ENCODE measurements around the gene ACTR5.
"Not testable (repeated sequence)": the region's sequence is repeated elsewhere in the genome, so short reads cannot be mapped to it uniquely, and the experiment has no call there.

ACTR5 gene

DNA sequence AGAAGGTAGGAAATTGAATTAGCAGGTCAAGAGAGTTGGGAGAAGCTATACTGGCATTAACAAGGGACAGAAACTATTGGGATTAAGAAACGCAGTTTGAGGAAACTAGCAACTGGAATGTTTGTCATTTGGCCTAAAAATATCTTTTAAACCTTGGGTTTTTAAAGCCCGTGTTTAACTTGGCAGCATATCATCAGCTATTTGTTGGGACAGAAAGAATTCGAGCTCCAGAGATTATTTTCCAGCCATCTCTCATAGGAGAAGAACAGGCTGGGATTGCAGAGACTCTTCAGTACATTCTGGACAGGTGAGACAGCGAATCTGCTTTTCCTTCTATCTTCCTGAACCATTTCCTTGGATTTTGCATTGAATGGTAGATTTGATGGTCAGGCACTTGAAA, 17.8 kb downstream of the ACTR5 start:
- no peak for DNase-seq

DNA sequence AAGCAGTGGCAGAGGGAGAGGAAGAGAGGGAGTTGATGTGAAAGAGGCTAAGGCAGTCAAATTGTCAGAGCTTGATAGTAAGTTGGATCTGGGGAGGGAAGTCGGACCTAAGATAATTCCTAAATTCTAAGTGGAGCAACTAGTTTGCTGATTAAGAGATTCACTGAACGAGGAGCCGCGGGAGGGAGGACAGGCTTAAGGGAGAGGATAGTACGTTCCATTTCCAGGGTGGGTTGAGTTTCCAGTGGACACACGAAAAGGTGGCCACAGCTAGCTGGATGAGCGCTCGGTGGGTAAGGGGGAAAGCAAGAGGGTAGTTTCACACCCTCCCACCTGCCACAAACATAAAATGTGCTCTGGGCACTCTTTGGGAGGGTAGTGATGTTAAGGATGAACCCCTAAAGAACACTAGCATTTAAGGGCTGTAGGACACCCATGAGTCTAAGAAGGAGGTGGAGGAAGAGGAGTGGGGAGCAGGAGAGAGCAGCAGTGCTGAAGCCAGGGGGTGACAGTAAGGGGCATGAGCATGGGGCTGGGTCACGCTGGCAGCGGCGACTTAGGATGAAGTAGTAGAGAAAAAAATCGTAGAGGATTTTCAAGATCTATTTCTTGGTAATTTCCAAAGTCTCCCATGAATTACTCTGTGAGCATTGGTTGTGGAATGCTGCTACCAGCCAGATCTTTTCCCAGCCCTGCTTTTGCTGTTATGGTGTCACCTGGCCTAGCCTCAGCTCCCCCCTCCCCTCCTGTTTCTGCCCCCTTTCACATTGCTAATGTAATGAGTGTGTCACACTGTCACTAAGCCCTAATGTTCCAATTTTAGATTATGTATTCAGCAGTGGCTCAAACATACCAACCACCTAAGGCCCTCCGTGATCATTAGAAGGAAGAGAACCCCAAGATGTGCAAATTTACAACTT, 21.4 kb downstream of the ACTR5 start:
- no peak for DNase-seq

DNA sequence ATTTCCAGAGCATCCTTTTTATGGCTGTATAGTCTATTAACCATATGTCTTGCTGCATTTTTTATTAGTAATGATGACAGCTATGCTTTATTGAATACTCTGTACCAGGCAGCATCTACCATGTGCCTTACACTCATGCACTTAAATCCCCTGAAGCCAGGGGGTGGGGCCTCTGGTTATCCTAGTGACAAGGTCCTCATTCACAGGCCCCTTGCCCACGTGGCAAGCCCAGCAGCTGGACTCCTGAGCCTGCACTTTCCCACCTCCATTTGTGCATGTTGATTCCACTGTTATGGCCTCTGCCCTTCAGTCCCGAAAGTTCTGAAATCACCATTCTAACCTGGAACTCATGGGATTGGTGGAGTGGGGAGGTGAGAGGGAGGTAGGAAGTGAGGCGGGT, 22.3 kb downstream of the ACTR5 start:
- DNase-seq: no peak

DNA sequence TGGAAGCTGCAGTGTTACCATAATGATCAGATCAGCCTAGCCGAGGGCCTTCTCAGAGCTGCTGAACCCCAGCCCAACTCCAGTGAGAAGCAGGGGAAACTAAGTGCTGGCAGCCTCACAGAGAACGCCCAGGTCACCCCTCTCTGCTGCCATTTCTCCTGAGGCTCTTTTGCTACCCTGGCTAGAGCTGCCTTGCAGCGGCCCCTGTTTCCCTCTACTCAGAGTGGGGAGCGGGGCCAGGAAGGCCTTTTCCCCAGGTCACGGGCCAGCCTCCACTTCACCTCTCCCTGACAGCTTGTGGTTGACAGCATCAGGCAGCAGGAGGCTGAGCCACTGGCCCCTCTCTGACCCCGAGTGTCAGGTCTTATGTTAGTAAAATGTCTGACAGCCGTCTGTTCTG, 22.7 kb downstream of the ACTR5 start:
- no peak for DNase-seq

DNA sequence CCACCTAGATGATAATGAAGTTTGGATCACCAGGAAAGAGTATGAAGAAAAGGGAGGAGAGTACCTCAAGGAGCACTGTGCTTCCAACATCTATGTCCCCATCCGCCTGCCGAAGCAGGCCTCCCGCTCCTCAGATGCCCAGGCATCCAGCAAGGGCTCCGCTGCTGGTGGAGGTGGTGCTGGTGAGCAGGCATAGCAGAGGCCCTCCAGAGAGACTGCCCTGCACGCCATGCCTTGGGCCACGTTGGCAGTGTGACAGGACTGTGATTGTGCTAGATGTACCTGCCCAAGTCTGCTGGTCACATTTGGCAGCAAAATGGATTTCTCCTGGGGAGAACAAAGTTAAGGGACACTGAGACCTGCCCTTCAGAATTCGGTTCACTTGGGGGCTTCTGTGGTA, 23.4 kb downstream of the ACTR5 start:
- no peak for DNase-seq

DNA sequence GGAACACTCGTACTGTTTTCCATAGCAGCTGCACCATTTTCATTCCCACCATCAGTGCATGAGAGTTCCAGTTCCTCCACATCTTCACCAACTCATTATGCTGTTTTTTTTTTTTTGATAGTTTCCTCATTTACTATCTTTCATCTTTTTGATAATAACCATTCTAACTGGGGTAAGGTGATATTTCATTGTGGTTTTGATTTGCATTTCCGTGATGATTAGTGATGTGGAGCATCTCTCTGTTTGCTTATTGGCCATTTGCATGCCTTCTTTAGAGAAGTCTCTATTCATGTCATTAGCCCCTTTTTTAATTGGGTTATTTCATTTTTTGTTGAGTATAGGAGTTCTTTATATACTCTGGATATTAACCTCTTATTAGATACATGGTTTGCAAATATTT, 25.9 kb downstream of the ACTR5 start:
- DNase-seq: no peak

DNA sequence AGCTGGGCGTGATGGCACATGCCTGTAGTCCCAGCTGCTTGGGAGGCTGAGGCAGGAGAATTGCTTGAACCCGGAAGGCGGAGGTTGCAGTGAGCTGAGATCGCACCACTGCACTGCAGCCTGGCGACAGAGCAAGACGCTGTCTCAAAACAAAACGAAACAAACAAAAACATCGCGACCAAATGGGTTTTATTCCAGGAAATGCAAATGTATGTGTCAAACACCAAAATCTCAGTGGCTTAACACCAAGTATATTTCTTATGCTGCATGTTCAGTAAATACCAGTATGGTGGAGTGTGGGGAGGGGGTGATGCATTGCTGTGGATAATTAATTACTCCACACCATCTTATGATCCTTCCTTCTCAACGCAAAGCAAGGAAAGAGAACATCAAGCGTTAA, 28.1 kb downstream of the ACTR5 start:
- DNase-seq: no peak

DNA sequence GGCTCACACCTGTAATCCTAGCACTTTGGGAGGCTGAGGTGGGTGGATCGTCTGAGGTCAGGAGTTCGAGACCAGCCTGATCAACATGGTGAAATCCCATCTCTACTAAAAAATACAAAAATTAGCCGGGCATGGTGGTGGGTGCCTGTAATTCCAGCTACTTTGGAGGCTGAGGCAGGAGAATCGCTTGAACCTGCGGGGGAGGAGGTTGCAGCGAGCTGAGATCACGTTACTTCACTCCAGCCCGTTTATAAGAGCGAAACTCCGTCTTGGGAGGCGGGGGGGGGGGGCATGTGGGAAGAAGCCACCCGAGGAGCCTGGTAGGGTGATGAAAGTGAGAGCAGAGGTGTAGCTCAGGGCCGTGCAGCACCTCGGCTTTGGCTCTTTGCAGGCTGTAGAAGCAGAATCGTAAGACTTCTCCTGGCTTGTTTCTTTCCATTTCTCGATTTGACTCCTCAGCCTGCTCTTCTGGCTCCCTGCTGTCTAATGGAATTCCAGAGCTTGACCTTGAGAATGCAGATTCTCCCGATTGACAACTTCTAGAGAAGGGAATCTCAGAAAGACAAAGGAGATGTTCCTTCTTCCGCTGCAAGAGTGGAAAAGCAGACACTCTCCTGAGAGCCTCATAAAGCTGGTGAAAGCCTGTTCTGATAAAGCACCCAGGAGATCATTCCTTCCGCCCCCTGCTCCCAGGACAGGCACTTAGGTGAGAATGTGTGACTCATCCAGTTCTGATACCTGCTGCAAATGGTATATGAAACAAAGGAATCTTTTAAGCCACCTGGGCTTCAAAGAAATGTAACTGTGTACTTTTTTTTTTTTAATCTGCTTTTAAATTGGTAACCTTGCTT, 31.2 kb downstream of the ACTR5 start:
- no peak for DNase-seq

DNA sequence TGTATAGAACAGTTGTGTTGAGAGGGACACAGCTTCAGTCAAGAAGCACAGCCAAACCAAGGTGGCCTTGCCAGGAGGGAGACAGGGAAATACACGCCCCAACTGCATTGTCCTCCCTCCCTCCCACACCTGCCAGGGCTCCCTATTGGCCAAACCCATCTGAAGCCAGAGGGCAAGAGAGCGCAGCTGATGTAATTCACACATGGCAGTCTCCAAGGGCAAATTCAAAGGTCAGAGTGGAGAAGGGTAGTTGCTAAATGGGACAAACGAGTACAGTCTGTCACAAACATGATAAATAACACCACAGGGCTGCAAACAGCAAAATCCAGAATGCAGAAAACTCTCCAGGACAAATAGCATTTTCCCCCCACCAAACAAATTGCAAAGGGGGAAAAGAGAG, 34.0 kb downstream of the ACTR5 start:
- DNase-seq: no peak

DNA sequence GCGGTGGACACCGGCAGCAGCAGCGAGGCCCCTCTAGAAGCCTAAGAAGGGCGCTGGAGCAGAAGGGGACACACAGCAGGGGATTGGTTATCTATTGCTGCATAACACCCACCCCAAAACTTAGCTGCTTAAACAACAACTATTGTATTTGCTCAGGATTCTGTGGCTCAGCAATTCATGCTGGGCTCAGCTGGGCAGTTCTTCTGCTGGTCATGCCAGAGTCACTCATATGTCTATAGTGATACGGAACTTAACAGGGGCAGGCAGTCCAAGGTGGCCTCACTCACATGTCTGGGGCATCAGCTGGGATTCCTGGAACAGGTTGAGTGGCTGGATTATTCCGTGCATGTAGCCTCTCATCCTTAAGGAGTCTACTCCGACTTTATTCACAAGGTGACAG, 39.6 kb downstream of the ACTR5 start:
- DNase-seq: no peak

DNA sequence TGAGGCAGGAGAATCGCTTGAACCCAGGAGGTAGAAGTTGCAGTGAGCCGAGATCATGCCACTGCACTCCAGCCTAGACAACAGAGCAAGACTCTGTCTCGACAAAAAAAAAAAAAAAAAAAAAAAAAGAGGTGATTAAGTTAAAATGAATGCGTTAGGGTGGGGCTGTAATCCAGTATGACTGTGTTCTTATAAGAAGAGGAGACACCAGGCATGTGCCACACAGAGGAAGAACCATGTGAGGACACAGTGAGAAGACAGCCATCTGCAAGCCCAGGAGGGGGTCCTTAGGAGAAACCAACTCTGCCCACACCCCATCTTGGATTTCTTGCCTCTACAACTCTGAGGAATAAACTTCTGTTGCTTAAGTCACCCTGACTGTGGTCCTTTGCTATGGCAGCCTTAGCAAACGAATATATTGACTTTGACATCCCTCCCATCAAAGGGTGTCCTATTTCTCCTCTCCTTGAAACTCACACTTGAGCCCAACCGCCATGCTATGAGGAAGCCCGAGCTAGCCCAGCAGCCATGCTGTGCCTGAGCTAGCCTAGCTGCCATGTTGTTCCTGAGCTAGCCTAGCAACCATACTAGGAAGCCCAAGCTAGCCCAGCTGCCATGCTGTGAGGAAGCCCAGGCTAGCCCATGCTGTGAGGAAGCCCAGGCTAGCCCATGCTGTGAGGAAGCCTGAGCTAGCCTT, 41.4 kb downstream of the ACTR5 start:
- peak; percentile 33 for DNase-seq

DNA sequence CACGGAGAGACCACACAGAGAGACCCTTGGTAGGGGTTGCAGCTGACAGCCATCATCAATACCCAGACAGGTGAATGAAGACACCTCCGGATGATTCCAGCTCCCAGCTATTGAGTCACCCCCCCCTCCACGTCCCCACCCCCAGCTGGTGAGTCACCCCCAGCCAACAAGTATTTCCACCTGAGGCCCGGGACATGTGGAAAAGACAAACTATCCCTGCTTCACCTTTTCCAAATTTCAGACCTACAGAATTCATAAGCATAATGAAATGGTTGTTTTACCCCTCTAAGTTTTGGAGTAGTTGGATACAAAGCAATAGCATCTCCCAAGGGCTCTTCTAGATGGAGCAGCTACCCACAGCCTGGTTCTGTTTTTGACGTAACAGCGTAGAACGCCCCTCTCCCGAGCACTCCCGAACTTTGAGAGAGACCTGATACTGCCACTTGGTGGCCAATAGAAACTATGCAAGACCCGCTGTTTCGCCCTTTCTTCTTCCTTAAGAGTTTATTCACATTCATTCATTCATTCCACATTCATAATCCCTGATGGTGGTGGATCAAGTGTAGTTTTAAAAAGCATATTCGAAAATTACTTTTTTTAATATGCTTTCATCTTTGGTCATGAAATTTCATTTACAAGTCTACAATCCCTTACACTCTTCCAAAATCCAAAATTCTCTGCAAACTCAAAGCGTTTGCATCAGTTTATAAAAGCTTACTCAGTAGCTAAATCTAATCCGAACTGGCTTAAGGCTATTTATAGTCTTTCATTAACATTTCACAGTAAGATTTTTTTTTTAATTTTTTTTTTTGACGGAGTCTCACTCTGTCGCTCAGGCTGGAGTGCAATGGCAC, 42.2 kb downstream of the ACTR5 start:
- DNase-seq: peak; percentile 3

DNA sequence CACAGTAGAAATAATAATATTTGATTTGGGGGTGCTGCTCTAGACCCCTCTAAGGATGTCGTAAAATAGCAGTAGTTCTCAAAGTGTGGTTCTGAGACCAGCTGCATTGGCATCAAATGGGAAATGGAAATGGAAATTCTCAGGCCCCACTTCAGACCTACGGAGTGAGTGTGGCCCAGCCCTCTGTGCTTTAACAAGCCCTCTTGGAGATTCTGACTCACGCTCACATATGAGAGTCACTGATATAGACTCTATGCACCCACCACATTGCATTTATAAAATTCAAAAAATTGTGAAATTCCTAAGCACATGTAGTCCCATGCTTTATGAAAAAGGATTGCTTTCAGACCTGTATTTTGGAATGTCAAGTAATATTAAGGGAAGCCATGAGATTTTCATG, 43.0 kb downstream of the ACTR5 start:
- no peak for DNase-seq

DNA sequence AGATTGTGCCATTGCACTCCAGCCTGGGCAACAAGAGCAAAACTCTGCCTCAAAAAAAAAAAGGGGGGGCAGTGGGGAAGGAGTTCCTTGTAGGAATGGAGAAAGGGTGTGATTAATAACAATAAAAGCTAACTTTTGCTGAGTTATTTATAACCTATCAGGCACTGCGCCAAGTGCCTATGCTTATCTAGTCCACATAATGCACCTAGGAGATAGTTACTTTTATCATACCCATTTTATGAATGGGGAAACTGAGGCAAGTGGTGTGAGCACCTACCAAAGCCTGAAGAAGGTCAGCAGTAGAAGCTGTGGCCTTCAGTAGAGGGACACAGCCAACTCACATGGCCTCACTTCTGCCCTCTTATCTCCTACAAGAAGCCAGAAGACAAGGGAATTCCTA, 43.7 kb downstream of the ACTR5 start:
- no peak for DNase-seq

DNA sequence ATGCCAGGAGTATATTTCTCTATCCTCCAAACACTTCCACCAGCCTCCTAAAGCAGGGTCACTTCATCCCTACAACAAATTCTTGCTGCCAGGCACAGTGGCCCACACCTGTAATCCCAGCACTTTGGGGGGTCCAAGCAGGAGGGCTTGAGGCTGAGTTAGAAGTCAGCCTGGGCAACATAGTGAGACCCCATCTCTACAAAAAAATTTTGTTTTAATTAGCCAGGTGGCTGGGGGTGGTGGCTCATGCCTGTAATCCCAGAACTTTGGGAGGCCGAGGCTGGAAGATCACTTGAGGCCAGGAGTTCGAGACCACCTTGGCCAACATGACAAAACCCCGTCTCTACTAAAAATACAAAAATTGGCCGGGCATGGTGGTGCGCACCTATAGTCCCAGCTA, 45.8 kb downstream of the ACTR5 start:
- DNase-seq: not testable (repeated sequence)

DNA sequence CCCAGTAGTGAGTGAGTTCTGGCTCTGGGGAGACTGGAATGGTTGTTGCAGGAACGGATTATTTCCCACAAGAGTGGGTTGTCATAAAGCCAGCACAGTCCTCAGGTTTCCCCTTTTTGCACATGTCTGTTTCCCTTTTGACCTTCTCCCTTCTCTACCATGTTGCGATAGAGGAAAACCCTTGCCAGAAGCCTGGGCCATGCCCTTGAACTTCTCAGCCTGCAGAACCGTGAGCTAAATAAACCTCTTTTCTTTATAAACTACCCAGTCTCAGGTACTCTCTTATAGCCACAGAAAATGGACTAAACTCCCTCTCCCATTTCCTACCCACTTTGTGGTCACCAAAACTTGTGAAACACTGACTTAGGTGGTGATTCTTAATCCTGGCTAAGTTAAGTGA, 50.0 kb downstream of the ACTR5 start:
- no peak for DNase-seq

DNA sequence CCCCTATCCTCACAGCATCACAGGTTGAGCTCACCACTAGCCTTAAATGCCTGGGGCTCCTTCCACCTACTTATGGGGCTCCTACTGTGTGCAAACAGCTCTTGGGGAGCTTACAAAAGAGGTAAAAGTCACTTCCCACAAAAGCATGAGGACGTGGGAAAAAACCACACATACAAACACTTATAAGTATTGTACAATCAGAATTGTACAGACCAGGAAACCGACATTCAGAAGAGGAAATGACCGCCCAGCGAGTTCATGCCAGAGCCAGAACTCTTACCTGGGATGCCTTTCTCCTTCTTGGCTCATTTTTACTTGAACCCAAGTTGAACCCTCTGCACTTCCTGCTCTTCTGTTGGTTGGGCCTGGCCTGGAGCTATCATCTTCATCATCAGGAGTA, 50.9 kb downstream of the ACTR5 start:
- DNase-seq: no peak

DNA sequence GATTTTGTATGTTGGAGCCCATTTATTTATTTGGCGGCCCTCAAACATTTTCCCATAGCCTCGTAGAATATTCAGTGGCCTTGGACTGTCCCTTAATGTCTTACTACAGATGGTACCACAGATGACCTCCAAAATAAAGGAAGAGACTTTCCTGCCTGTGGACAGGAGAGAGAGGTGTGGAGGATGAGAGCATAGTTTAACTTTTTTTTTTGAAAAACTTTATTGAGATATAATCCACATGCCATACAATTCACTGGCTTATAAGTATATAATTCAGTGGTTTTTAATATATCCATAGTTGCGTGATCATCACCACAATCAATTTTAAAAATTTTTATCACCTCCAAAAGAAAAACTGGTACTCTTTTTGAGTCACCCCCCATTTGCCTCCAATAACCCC, 52.6 kb downstream of the ACTR5 start:
- no peak for DNase-seq

DNA sequence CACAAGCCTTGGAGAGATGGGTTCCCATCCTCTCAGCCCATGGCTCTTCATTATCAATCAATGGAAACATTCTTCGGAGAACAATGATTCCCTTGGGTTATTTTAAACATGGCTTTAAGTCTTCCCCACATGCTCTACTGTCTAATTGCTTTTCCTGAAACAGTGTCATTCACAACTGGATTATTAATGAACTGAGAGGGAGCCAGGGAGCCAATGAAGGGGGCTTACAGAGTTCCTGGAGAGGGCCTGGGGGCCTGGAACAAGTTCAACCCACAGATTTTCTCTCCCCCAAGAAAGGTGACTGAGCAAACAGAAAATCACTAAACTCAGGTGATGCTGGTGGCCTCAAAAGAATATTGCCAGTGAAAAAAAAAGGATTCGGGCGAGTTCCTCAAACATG, 56.0 kb downstream of the ACTR5 start:
- no peak for DNase-seq

DNA sequence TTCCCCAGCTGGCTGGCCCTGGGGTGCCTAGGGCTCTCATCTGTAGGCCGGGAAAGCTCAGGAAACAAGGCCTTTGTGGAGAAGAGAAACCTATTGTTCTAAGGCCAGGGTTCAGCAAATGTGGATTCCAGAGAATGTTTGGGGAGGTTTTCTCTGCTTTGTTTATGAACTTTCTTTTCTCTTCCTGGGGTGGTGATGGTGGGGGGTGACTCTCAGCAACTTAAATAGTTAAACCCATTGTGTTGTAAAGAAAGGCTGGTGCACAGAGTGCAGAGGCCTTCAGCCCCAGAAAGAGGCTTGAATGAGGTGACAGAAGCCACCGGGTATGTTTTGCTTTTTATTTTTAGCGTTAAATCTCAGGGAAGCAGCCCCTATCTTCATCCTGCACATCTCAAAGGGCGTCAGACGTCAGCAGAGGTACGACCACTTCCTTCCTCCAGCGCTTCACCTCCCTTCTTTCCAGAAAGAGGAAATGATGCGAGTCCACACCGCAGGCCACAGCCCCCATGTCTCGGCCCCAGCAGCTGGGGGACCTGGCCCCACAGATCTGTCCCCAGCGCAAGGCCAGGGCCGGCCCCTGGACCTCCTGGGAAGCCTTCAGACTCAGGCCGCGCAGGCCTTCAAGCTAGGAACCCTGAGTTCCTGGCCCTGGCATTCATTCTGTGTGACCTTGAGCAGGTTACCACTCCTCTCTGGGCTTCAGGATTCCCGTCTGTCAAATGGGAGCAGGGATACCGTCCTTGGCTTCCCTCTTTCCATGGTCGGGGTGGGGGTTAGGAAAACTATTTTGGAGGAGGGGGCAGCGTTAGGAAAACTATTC, 56.6 kb downstream of the ACTR5 start:
- no peak for DNase-seq

DNA sequence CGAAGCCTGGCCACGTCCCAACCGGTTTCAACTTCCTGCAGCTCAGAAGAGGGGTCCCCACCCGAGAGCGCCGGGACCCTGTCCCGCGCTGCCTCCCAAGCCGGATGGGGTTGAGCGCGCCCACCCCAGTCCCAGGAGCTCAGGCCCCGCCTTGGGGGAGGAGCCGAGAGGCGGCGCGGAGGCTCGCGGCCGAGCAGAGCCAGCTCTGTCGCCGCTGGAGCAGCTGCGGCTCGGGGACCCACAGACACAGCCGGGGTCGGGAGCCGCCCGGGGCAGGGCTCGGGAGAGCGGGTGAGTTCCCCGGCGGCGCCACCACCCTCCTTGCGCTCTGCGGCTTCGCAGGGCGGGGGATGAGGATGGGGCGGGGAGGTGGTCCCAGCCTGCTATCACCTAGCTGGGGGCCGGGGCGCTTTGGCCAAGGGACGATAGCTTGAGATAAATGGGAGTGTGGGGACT, 57.3 kb downstream of the ACTR5 start, which contains the start of gene PPP1R16B:
TSS of gene PPP1R16B (plus strand) at position 196 of the 456 bp plus-strand sequence. CDS start 30,229 bp downstream, outside the sequence.
- peak; percentile 3 for DNase-seq

Data from fibroblast of skin of abdomen (primary cell).